K562 (cell line): Measurements from ENCODE around the gene KIT. TPM values are rescaled to one million over a fixed set of nuclear protein-coding genes. Genes with fewer than 3 reads are reported as not detected.

Experiments used
- EHMT2 ChIP-seq: fragments of 450-650 bp; IDR thresholded peaks from 2 replicates; pipeline ENCODE4 v1.6.1; 2018; ENCODE audit warnings: antibody characterized with exemption
- HOXB6 ChIP-seq: fragments of 250-450 bp; sonication (Bioruptor Pico); IDR thresholded peaks from 2 replicates; pipeline ENCODE4 v1.5.1; 2022; ENCODE audit warnings: mild to moderate bottlenecking, borderline replicate concordance
- ILK ChIP-seq: fragments of 450-650 bp; IDR thresholded peaks from 2 replicates; pipeline ENCODE4 v1.6.1; 2016; ENCODE audit warnings: missing genetic modification characterization, low read depth, mild to moderate bottlenecking, missing compliant biosample characterization, moderate library complexity, borderline replicate concordance
- MAFK ChIP-seq: IDR thresholded peaks from 2 replicates; pipeline ENCODE4 v1.6.1; 2011; ENCODE audit warnings: low read length, improper control_type of control experiment
- NFATC3 ChIP-seq: fragments of 450-650 bp; IDR thresholded peaks from 2 replicates; pipeline ENCODE4 v1.6.1; 2017; ENCODE audit warnings: mild to moderate bottlenecking
- NFE2 ChIP-seq: IDR thresholded peaks from 2 replicates; pipeline ENCODE4 v1.6.1; 2014; ENCODE audit warnings: antibody characterized with exemption, low read depth
- NR2C2 ChIP-seq, 2 experiments: fragments of 200-800 bp in 1 of 2; sonication (Bioruptor generic) in 1 of 2; sonication (generic) in 1 of 2; formaldehyde crosslinking in 1 of 2; IDR thresholded peaks; 2 replicates each; pipeline versions ENCODE4 v1.6.1 to v1.8.0; 2016 to 2022; ENCODE audit warnings: mild to moderate bottlenecking in 1 of 2, missing compliant biosample characterization in 1 of 2, missing genetic modification characterization in 1 of 2, missing genetic modification reagents in 1 of 2
- SRSF9 ChIP-seq: fragments of 200-400 bp; formaldehyde crosslinking; IDR thresholded peaks from 2 replicates; pipeline ENCODE4 v1.6.1; 2017; ENCODE audit warnings: low read depth, low read length, borderline replicate concordance
- ZNF165 ChIP-seq: fragments of 250-450 bp; sonication (Bioruptor Pico); IDR thresholded peaks from 2 replicates; pipeline ENCODE4 v1.4.0; 2020; ENCODE audit warnings: borderline replicate concordance
- polyA plus RNA-seq, 8 experiments: library from polyadenylated mRNA; depleted of rRNA in 4 of 8; stranded (reverse) in 5 of 8; unstranded in 3 of 8; fragments of >200 nt; fragmentation: Nextera tagmentation in 2 of 8; fragmentation: Illumina TruSeq in 1 of 8; extraction: Ambion mirVana in 2 of 8; extraction: Trizol in 1 of 8; gene quantifications; 2 replicates each; pipeline versions ENCODE4 v1.2.1 to v1.2.3, GENCODE V29; 2011 to 2014; ENCODE audit warnings: inconsistent platforms in 1 of 8, missing spikeins in 1 of 8
- total RNA-seq, 7 experiments: library from RNA; depleted of rRNA in 6 of 7; stranded (reverse); fragments of >200 nt in 6 of 7; fragmentation: Illumina TruSeq in 2 of 7; extraction: Trizol in 2 of 7; gene quantifications; 2 replicates each; pipeline versions ENCODE4 v1.2.1 to v1.2.3, GENCODE V29; 2011 to 2021; ENCODE audit warnings: low replicate concordance in 1 of 7
- TF ChIP-seq, protein P1 (sequence below), 3 experiments: fragments of 200-800 bp in 1 of 3; fragments of 250-450 bp in 1 of 3; fragments of 450-650 bp in 1 of 3; sonication (Bioruptor Pico) in 1 of 3; sonication (Bioruptor generic) in 1 of 3; formaldehyde crosslinking in 1 of 3; IDR thresholded peaks; 2 replicates each; pipeline versions ENCODE4 v1.6.1 to v1.8.0; 2016 to 2022; ENCODE audit warnings: mild to moderate bottlenecking in 2 of 3, missing genetic modification characterization in 2 of 3, missing compliant biosample characterization in 1 of 3, moderate library complexity in 1 of 3
- TF ChIP-seq, protein P2 (sequence below), 2 experiments: IDR thresholded peaks; 2 replicates each; pipeline ENCODE4 v1.6.1; 2011; ENCODE audit warnings: borderline replicate concordance in 1 of 2, control low read depth in 1 of 2, low read depth in 1 of 2, low read length in 1 of 2, mild to moderate bottlenecking in 1 of 2, mixed read lengths in 1 of 2, moderate library complexity in 1 of 2; ENCODE audit not compliant: insufficient read depth in 1 of 2, insufficient read length in 1 of 2, poor library complexity in 1 of 2, severe bottlenecking in 1 of 2; ENCODE audit errors: extremely low read depth in 1 of 2
- TF ChIP-seq, protein P3 (sequence below): fragments of 200-800 bp; sonication (Bioruptor generic); IDR thresholded peaks from 2 replicates; pipeline ENCODE4 v1.6.1; 2016; ENCODE audit warnings: missing genetic modification characterization, missing compliant biosample characterization

Gene KIT
- total and polyA plus RNA-seq, 9 of the 15 experiments (the other 6 are each of a cell fraction or from before 2014, with no cell fraction given): 0.27 to 5.6 (median 0.57) TPM

GRCh38 chr4:54784161-54784671, 126.5 kb downstream of the KIT start (continued):
- TF ChIP-seq, protein P1, sequence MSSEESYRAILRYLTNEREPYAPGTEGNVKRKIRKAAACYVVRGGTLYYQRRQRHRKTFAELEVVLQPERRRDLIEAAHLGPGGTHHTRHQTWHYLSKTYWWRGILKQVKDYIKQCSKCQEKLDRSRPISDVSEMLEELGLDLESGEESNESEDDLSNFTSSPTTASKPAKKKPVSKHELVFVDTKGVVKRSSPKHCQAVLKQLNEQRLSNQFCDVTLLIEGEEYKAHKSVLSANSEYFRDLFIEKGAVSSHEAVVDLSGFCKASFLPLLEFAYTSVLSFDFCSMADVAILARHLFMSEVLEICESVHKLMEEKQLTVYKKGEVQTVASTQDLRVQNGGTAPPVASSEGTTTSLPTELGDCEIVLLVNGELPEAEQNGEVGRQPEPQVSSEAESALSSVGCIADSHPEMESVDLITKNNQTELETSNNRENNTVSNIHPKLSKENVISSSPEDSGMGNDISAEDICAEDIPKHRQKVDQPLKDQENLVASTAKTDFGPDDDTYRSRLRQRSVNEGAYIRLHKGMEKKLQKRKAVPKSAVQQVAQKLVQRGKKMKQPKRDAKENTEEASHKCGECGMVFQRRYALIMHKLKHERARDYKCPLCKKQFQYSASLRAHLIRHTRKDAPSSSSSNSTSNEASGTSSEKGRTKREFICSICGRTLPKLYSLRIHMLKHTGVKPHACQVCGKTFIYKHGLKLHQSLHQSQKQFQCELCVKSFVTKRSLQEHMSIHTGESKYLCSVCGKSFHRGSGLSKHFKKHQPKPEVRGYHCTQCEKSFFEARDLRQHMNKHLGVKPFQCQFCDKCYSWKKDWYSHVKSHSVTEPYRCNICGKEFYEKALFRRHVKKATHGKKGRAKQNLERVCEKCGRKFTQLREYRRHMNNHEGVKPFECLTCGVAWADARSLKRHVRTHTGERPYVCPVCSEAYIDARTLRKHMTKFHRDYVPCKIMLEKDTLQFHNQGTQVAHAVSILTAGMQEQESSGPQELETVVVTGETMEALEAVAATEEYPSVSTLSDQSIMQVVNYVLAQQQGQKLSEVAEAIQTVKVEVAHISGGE (CRISPR knock-in tag; IDR thresholded peaks at IDR 0.05): 0 out of 6 replicates have a peak, but pooled peaks of 1 of the 3 experiments have one; percentile 35
- TF ChIP-seq ZNF165 (CRISPR knock-in tag) (no peak), SRSF9 (no peak), MAFK (0 out of 2 replicates have a peak, but pooled peaks have one; percentile 24), NFE2 (peak; percentile 73), ILK (tag) (no peak), NFATC3 (no peak), HOXB6 (CRISPR knock-in tag) (no peak), NR2C2 (CRISPR knock-in tag; IDR thresholded peaks at IDR 0.05) (no peak), NR2C2 (tag; IDR thresholded peaks at IDR 0.05) (no peak), EHMT2 (no peak)
- TF ChIP-seq, protein P2, sequence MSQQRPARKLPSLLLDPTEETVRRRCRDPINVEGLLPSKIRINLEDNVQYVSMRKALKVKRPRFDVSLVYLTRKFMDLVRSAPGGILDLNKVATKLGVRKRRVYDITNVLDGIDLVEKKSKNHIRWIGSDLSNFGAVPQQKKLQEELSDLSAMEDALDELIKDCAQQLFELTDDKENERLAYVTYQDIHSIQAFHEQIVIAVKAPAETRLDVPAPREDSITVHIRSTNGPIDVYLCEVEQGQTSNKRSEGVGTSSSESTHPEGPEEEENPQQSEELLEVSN (IDR thresholded peaks at IDR 0.05; ENCODE audit: borderline replicate concordance in 1 of 2, extremely low read depth in 1 of 2, insufficient read depth in 1 of 2, insufficient read length in 1 of 2, low read depth in 1 of 2, low read length in 1 of 2, poor library complexity in 1 of 2, severe bottlenecking in 1 of 2): peak in 1 of 2 experiments; percentile 43
- TF ChIP-seq, protein P3, sequence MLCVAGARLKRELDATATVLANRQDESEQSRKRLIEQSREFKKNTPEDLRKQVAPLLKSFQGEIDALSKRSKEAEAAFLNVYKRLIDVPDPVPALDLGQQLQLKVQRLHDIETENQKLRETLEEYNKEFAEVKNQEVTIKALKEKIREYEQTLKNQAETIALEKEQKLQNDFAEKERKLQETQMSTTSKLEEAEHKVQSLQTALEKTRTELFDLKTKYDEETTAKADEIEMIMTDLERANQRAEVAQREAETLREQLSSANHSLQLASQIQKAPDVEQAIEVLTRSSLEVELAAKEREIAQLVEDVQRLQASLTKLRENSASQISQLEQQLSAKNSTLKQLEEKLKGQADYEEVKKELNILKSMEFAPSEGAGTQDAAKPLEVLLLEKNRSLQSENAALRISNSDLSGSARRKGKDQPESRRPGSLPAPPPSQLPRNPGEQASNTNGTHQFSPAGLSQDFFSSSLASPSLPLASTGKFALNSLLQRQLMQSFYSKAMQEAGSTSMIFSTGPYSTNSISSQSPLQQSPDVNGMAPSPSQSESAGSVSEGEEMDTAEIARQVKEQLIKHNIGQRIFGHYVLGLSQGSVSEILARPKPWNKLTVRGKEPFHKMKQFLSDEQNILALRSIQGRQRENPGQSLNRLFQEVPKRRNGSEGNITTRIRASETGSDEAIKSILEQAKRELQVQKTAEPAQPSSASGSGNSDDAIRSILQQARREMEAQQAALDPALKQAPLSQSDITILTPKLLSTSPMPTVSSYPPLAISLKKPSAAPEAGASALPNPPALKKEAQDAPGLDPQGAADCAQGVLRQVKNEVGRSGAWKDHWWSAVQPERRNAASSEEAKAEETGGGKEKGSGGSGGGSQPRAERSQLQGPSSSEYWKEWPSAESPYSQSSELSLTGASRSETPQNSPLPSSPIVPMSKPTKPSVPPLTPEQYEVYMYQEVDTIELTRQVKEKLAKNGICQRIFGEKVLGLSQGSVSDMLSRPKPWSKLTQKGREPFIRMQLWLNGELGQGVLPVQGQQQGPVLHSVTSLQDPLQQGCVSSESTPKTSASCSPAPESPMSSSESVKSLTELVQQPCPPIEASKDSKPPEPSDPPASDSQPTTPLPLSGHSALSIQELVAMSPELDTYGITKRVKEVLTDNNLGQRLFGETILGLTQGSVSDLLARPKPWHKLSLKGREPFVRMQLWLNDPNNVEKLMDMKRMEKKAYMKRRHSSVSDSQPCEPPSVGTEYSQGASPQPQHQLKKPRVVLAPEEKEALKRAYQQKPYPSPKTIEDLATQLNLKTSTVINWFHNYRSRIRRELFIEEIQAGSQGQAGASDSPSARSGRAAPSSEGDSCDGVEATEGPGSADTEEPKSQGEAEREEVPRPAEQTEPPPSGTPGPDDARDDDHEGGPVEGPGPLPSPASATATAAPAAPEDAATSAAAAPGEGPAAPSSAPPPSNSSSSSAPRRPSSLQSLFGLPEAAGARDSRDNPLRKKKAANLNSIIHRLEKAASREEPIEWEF (CRISPR knock-in tag): 0 out of 2 replicates have a peak, but pooled peaks have one; percentile 43
